Sigmoid colon (tissue), 7 donors: ENCODE results near the gene PRKD2. TPM values are rescaled to one million over a fixed set of nuclear protein-coding genes. Genes with fewer than 3 reads are reported as not detected.
"Not testable (repeated sequence)": the region's sequence is repeated elsewhere in the genome, so short reads cannot be mapped to it uniquely, and the experiment has no call there.

Experiments
- DNase-seq: peaks from one replicate; pipeline ENCODE4 v3.0.0-alpha.2; 2019
- H3K27ac ChIP-seq, 4 donors: fragments of 200-600 bp; sonication (generic); one replicate each; pipeline ENCODE4 v1.5.1; 2016 to 2019; ENCODE audit warnings: mild to moderate bottlenecking in 1 of 4
- H3K27me3 ChIP-seq, 3 donors: fragments of 200-600 bp; sonication (generic); one replicate each; pipeline ENCODE4 v1.5.1; 2019; ENCODE audit warnings: mild to moderate bottlenecking in 1 of 3
- H3K36me3 ChIP-seq, 4 donors: fragments of 200-600 bp; sonication (generic); one replicate each; pipeline ENCODE4 v1.5.1; 2016 to 2019
- H3K4me1 ChIP-seq, 4 donors: fragments of 200-600 bp; sonication (generic); one replicate each; pipeline ENCODE4 v1.5.1; 2017 to 2019
- H3K4me3 ChIP-seq, 4 donors: fragments of 200-600 bp; sonication (generic); one replicate each; pipeline ENCODE4 v1.5.1; 2017 to 2019; ENCODE audit warnings: mild to moderate bottlenecking in 2 of 4, moderate library complexity in 1 of 4
- H3K9me3 ChIP-seq, 4 donors: fragments of 200-600 bp in 3 of 4; sonication (generic) in 3 of 4; one replicate each; pipeline versions ENCODE4 v1.5.1 to v1.6.1; 2013 to 2019
- CTCF ChIP-seq, 4 experiments: fragments of 450-650 bp in 3 of 4; fragments of 200-600 bp in 1 of 4; IDR thresholded peaks; one replicate each; pipeline ENCODE4 v1.5.1; 2016 to 2019; ENCODE audit warnings: antibody characterized with exemption in 4 of 4, mild to moderate bottlenecking in 3 of 4, moderate library complexity in 2 of 4
- EP300 ChIP-seq, 4 donors: sonication (generic); formaldehyde crosslinking; IDR thresholded peaks; one replicate each; pipeline ENCODE4 v1.6.1; 2017; ENCODE audit warnings: antibody characterized with exemption in 4 of 4
- POLR2A ChIP-seq, 2 donors: fragments of 450-650 bp; IDR thresholded peaks; one replicate each; pipeline ENCODE4 v1.6.1; 2016; ENCODE audit warnings: antibody characterized with exemption in 2 of 2, mild to moderate bottlenecking in 2 of 2, moderate library complexity in 2 of 2
- POLR2AphosphoS5 ChIP-seq, 4 donors: sonication (generic); formaldehyde crosslinking; IDR thresholded peaks; one replicate each; pipeline ENCODE4 v1.6.1; 2017; ENCODE audit warnings: antibody characterized with exemption in 4 of 4
- WGBS, 2 donors: extraction: QIAGEN DNeasy Blood & Tissue Kit; methylation state at CpG; one replicate each; pipeline ENCODE4 v1.1.7; 2013; 5-methylcytosine and 5-hydroxymethylcytosine counted together
- intact Hi-C: fragments of 100-400 bp; cut with DNase I; formaldehyde crosslinking; loops from one replicate; pipeline ENCODE4 v1.15.1; 2023
- polyA plus RNA-seq, 3 donors: library from polyadenylated mRNA; stranded (reverse); fragments of 200-250 nt; gene quantifications; one replicate each; pipeline ENCODE4 v1.2.3, GENCODE V29; 2013
- total RNA-seq, 4 donors: library from RNA; depleted of rRNA; stranded (reverse); fragments of >200 nt; gene quantifications; one replicate each; pipeline ENCODE4 v1.1.0, GENCODE V29; 2016
- donor health status: healthy with polysubstance abuse.
- donor health status: Bipolar disorder and iron deficiency.
- donor health status: healthy.

Gene PRKD2
- total and polyA plus RNA-seq, 7 donors = 14.7 to 51.7 (median 18.6) TPM

- Histone ChIP-seq H3K4me1 (peaks cover 0 to 17% (median 17%) of the 10 kb centered on the region in 4 donors), H3K4me3 (no peak overlapping the region), H3K9me3 (no peaks in the 10 kb centered on the region), H3K27me3 (no peaks in the 10 kb centered on the region), H3K27ac (no peak overlapping the region), H3K36me3 (no peaks in the 10 kb centered on the region)
- 64 to 78% methylated on average over 6 of the region's 6 CpGs for WGBS, 2 donors
- TF ChIP-seq CTCF (IDR thresholded peaks at IDR 0.05) = no peak
- no peak for TF ChIP-seq POLR2AphosphoS5 (IDR thresholded peaks at IDR 0.05)
- no peak for TF ChIP-seq POLR2A (IDR thresholded peaks at IDR 0.05)
- TF ChIP-seq EP300 (IDR thresholded peaks at IDR 0.05) = no peak
- intact Hi-C loops = no loop called here
- peak; percentile 88 for DNase-seq
These were observed 85.4 kb downstream of the PRKD2 start for GRCh38 chr19:46631481-46631880.

- DNase-seq = no peak
- WGBS, 2 donors = 85 to 89% methylated on average over 14 of the region's 14 CpGs
- H3K27ac ChIP-seq = no peak overlapping the region
- H3K27me3 ChIP-seq = no peaks in the 10 kb centered on the region
- intact Hi-C loops = no loop called here
- no peak overlapping the region for H3K4me3 ChIP-seq
- H3K36me3 ChIP-seq = no peaks in the 10 kb centered on the region
- TF ChIP-seq POLR2AphosphoS5 (IDR thresholded peaks at IDR 0.05) (no peak), CTCF (IDR thresholded peaks at IDR 0.05) (no peak), EP300 (IDR thresholded peaks at IDR 0.05) (no peak), POLR2A (IDR thresholded peaks at IDR 0.05) (no peak)
- no peaks in the 10 kb centered on the region for H3K9me3 ChIP-seq
- peaks cover 0 to 23% (median 21%) of the 10 kb centered on the region in 4 donors for H3K4me1 ChIP-seq
These were observed 86.2 kb downstream of the PRKD2 start for GRCh38 chr19:46630586-46631205.

- TF ChIP-seq POLR2A (IDR thresholded peaks at IDR 0.05) (no peak), CTCF (IDR thresholded peaks at IDR 0.05) (no peak), EP300 (IDR thresholded peaks at IDR 0.05) (no peak), POLR2AphosphoS5 (IDR thresholded peaks at IDR 0.05) (peak in 1 of 4 donors; percentile 13)
- no peaks in the 10 kb centered on the region for H3K36me3 ChIP-seq
- no peaks in the 10 kb centered on the region for H3K27me3 ChIP-seq
- no peaks in the 10 kb centered on the region for H3K9me3 ChIP-seq
- WGBS, 2 donors = 83% methylated on average over 15 of the region's 15 CpGs
- H3K27ac ChIP-seq = no peak overlapping the region
- intact Hi-C loops = no loop called here
- DNase-seq = no peak
- peaks cover 0 to 28% (median 26%) of the 10 kb centered on the region in 4 donors for H3K4me1 ChIP-seq
- no peak overlapping the region for H3K4me3 ChIP-seq
These were observed 87.3 kb downstream of the PRKD2 start for GRCh38 chr19:46629546-46630025.

- H3K4me3 ChIP-seq, H3K9me3 ChIP-seq, DNase-seq, intact Hi-C loops, H3K27ac ChIP-seq, H3K27me3 ChIP-seq, H3K36me3 ChIP-seq: not testable (repeated sequence)
- 87 to 94% methylated on average over 7 of the region's 7 CpGs for WGBS, 2 donors
- peaks cover 0 to 28% (median 27%) of the 10 kb centered on the region in 4 donors for H3K4me1 ChIP-seq
These were observed 87.9 kb downstream of the PRKD2 start for GRCh38 chr19:46628970-46629369.

GRCh38 chr19:46626446-46626845 is 90.5 kb downstream of the PRKD2 start:
- H3K9me3 ChIP-seq = no peaks in the 10 kb centered on the region
- H3K27ac ChIP-seq = peak overlapping the region; percentile 64 to 82 (median 74)
- WGBS, 2 donors = 60 to 78% methylated on average over 14 of the region's 14 CpGs
- DNase-seq = no peak
- no peaks in the 10 kb centered on the region for H3K27me3 ChIP-seq
- no peaks in the 10 kb centered on the region for H3K36me3 ChIP-seq
- H3K4me3 ChIP-seq = no peak overlapping the region
- TF ChIP-seq POLR2AphosphoS5 (IDR thresholded peaks at IDR 0.05) = no peak
- intact Hi-C loops = no loop called here
- H3K4me1 ChIP-seq = peaks cover 0 to 39% (median 35%) of the 10 kb centered on the region in 4 donors

GRCh38 chr19:46625731-46626130 is 91.2 kb downstream of the PRKD2 start:
- intact Hi-C loops = no loop called here
- no peaks in the 10 kb centered on the region for H3K27me3 ChIP-seq
- H3K27ac ChIP-seq = peak overlapping the region; percentile 64 to 82 (median 74)
- DNase-seq = no peak
- no peaks in the 10 kb centered on the region for H3K9me3 ChIP-seq
- H3K4me1 ChIP-seq = peaks cover 0 to 46% (median 42%) of the 10 kb centered on the region in 4 donors
- H3K4me3 ChIP-seq = no peak overlapping the region
- H3K36me3 ChIP-seq = no peaks in the 10 kb centered on the region
- WGBS, 2 donors = 86 to 93% methylated on average over 12 of the region's 12 CpGs
- no peak for TF ChIP-seq POLR2AphosphoS5 (IDR thresholded peaks at IDR 0.05)
- TF ChIP-seq CTCF (IDR thresholded peaks at IDR 0.05) = no peak
- no peak for TF ChIP-seq POLR2A (IDR thresholded peaks at IDR 0.05)
- no peak for TF ChIP-seq EP300 (IDR thresholded peaks at IDR 0.05)
